T-helper 2 cell treated with Interferon-gamma antibody and Interleukin-4, amounts not matched to agents 5 μg/mL and 100 μg/mL, for 36 hours (primary cell): ENCODE data around the gene NRG3.
"Not testable (repeated sequence)": the region's sequence is repeated elsewhere in the genome, so short reads cannot be mapped to it uniquely, and the experiment has no call there.

Experiments
- DNase-seq: peaks from one replicate; pipeline ENCODE4 v3.0.0; 2021; ENCODE audit warnings: low spot score
- H3K27ac Mint-ChIP-seq: one replicate; pipeline ENCODE4 v1.8.0; 2021; ENCODE audit warnings: mild to moderate bottlenecking, mixed read lengths
- H3K27me3 Mint-ChIP-seq: one replicate; pipeline ENCODE4 v1.8.0; 2021; ENCODE audit warnings: low read depth, mixed read lengths
- H3K36me3 Mint-ChIP-seq: one replicate; pipeline ENCODE4 v1.8.0; 2021; ENCODE audit warnings: low read depth, mixed read lengths
- H3K4me1 Mint-ChIP-seq: one replicate; pipeline ENCODE4 v1.8.0; 2021; ENCODE audit warnings: low read depth, mixed read lengths
- H3K4me3 Mint-ChIP-seq: one replicate; pipeline ENCODE4 v1.8.0; 2022; ENCODE audit warnings: mild to moderate bottlenecking, moderate library complexity, mixed read lengths
- H3K9me3 Mint-ChIP-seq: one replicate; pipeline ENCODE4 v1.8.0; 2021; ENCODE audit warnings: mixed read lengths

The NRG3 gene

GRCh38 chr10:82674036-82674435 is 799.0 kb downstream of the NRG3 start:
- no peak overlapping the region for H3K27ac Mint-ChIP-seq
- H3K27me3 Mint-ChIP-seq: no peaks in the 10 kb centered on the region
- no peak for DNase-seq
- no peaks in the 10 kb centered on the region for H3K4me1 Mint-ChIP-seq
- H3K4me3 Mint-ChIP-seq: no peak overlapping the region
- H3K9me3 Mint-ChIP-seq: peaks cover 38% of the 10 kb centered on the region
- H3K36me3 Mint-ChIP-seq: no peaks in the 10 kb centered on the region

GRCh38 chr10:82677932-82678331 is 802.9 kb downstream of the NRG3 start:
- not testable (repeated sequence) for H3K36me3 Mint-ChIP-seq, H3K27me3 Mint-ChIP-seq, H3K27ac Mint-ChIP-seq

GRCh38 chr10:82678451-82678850 is 803.5 kb downstream of the NRG3 start:
- not testable (repeated sequence) for H3K27me3 Mint-ChIP-seq, H3K36me3 Mint-ChIP-seq, H3K27ac Mint-ChIP-seq, DNase-seq, H3K4me3 Mint-ChIP-seq, H3K4me1 Mint-ChIP-seq
- peaks cover 27% of the 10 kb centered on the region for H3K9me3 Mint-ChIP-seq

More at GRCh38 chr10:82677932-82678331, 802.9 kb downstream of the NRG3 start:
- H3K4me1 Mint-ChIP-seq, H3K4me3 Mint-ChIP-seq, DNase-seq: not testable (repeated sequence)
- peaks cover 27% of the 10 kb centered on the region for H3K9me3 Mint-ChIP-seq

GRCh38 chr10:82680608-82681007 is 805.6 kb downstream of the NRG3 start:
- H3K36me3 Mint-ChIP-seq: no peaks in the 10 kb centered on the region
- no peak for DNase-seq
- no peak overlapping the region for H3K4me3 Mint-ChIP-seq
- H3K27ac Mint-ChIP-seq: no peak overlapping the region
- no peaks in the 10 kb centered on the region for H3K4me1 Mint-ChIP-seq
- H3K27me3 Mint-ChIP-seq: no peaks in the 10 kb centered on the region
- peaks cover 24% of the 10 kb centered on the region for H3K9me3 Mint-ChIP-seq

- Mint-ChIP-seq H3K27me3 (no peaks in the 10 kb centered on the region), H3K27ac (no peak overlapping the region), H3K9me3 (peaks cover 18% of the 10 kb centered on the region), H3K36me3 (no peaks in the 10 kb centered on the region), H3K4me1 (no peaks in the 10 kb centered on the region), H3K4me3 (no peak overlapping the region)
- no peak for DNase-seq
These were observed 809.0 kb downstream of the NRG3 start for GRCh38 chr10:82683945-82684344.

GRCh38 chr10:82685087-82685486 is 810.1 kb downstream of the NRG3 start:
- Mint-ChIP-seq H3K36me3 (no peaks in the 10 kb centered on the region), H3K9me3 (peaks cover 22% of the 10 kb centered on the region), H3K27me3 (no peaks in the 10 kb centered on the region), H3K4me1 (no peaks in the 10 kb centered on the region), H3K27ac (no peak overlapping the region), H3K4me3 (no peak overlapping the region)
- DNase-seq: no peak

GRCh38 chr10:82691211-82691610 is 816.2 kb downstream of the NRG3 start:
- Mint-ChIP-seq H3K4me3 (no peak overlapping the region), H3K27me3 (no peaks in the 10 kb centered on the region), H3K9me3 (peaks cover 37% of the 10 kb centered on the region), H3K27ac (no peak overlapping the region), H3K36me3 (no peaks in the 10 kb centered on the region), H3K4me1 (no peaks in the 10 kb centered on the region)
- no peak for DNase-seq

- Mint-ChIP-seq H3K4me1 (no peaks in the 10 kb centered on the region), H3K27ac (no peak overlapping the region), H3K36me3 (no peaks in the 10 kb centered on the region), H3K27me3 (no peaks in the 10 kb centered on the region), H3K4me3 (no peak overlapping the region), H3K9me3 (peaks cover 37% of the 10 kb centered on the region)
- no peak for DNase-seq
These were observed 817.5 kb downstream of the NRG3 start for GRCh38 chr10:82692458-82692857.

- no peaks in the 10 kb centered on the region for H3K4me1 Mint-ChIP-seq
- H3K27me3 Mint-ChIP-seq: no peaks in the 10 kb centered on the region
- peaks cover 32% of the 10 kb centered on the region for H3K9me3 Mint-ChIP-seq
- H3K4me3 Mint-ChIP-seq: no peak overlapping the region
- H3K27ac Mint-ChIP-seq: no peak overlapping the region
- DNase-seq: no peak
- H3K36me3 Mint-ChIP-seq: no peaks in the 10 kb centered on the region
These were observed 846.8 kb downstream of the NRG3 start for GRCh38 chr10:82721831-82722230.

- Mint-ChIP-seq H3K4me3 (no peak overlapping the region), H3K27me3 (no peaks in the 10 kb centered on the region), H3K4me1 (no peaks in the 10 kb centered on the region), H3K27ac (no peak overlapping the region), H3K36me3 (no peaks in the 10 kb centered on the region), H3K9me3 (peaks cover 34% of the 10 kb centered on the region)
- no peak for DNase-seq
These were observed 847.3 kb downstream of the NRG3 start for GRCh38 chr10:82722273-82722672.

- Mint-ChIP-seq H3K27me3 (no peaks in the 10 kb centered on the region), H3K4me1 (no peaks in the 10 kb centered on the region), H3K4me3 (no peak overlapping the region), H3K9me3 (peaks cover 17% of the 10 kb centered on the region), H3K36me3 (no peaks in the 10 kb centered on the region), H3K27ac (no peak overlapping the region)
- no peak for DNase-seq
These were observed 861.3 kb downstream of the NRG3 start for GRCh38 chr10:82736305-82736704.

GRCh38 chr10:82737549-82737948 is 862.6 kb downstream of the NRG3 start:
- no peaks in the 10 kb centered on the region for H3K27me3 Mint-ChIP-seq
- no peaks in the 10 kb centered on the region for H3K36me3 Mint-ChIP-seq
- no peaks in the 10 kb centered on the region for H3K4me1 Mint-ChIP-seq
- peaks cover 21% of the 10 kb centered on the region for H3K9me3 Mint-ChIP-seq
- H3K27ac Mint-ChIP-seq: no peak overlapping the region
- H3K4me3 Mint-ChIP-seq: no peak overlapping the region
- no peak for DNase-seq

GRCh38 chr10:82738592-82738991 is 863.6 kb downstream of the NRG3 start:
- no peaks in the 10 kb centered on the region for H3K4me1 Mint-ChIP-seq
- H3K9me3 Mint-ChIP-seq: peaks cover 21% of the 10 kb centered on the region
- H3K27ac Mint-ChIP-seq: no peak overlapping the region
- no peak for DNase-seq
- H3K27me3 Mint-ChIP-seq: no peaks in the 10 kb centered on the region
- H3K4me3 Mint-ChIP-seq: no peak overlapping the region
- no peaks in the 10 kb centered on the region for H3K36me3 Mint-ChIP-seq

- Mint-ChIP-seq H3K27ac (no peak overlapping the region), H3K36me3 (no peaks in the 10 kb centered on the region), H3K4me1 (no peaks in the 10 kb centered on the region), H3K27me3 (no peaks in the 10 kb centered on the region), H3K9me3 (peaks cover 6% of the 10 kb centered on the region), H3K4me3 (no peak overlapping the region)
- DNase-seq: no peak
These were observed 867.5 kb downstream of the NRG3 start for GRCh38 chr10:82742478-82742877.

- H3K4me3 Mint-ChIP-seq: no peak overlapping the region
- no peak overlapping the region for H3K27ac Mint-ChIP-seq
- H3K27me3 Mint-ChIP-seq: no peaks in the 10 kb centered on the region
- H3K9me3 Mint-ChIP-seq: peaks cover 6% of the 10 kb centered on the region
- DNase-seq: no peak
- H3K4me1 Mint-ChIP-seq: no peaks in the 10 kb centered on the region
- H3K36me3 Mint-ChIP-seq: no peaks in the 10 kb centered on the region
These were observed 867.9 kb downstream of the NRG3 start for GRCh38 chr10:82742898-82743297.
